Stimulated activated CD8-positive, alpha-beta memory T cell treated with anti-CD3 and anti-CD28 coated beads, Interleukin-12 subunit alpha, Interleukin-12 subunit beta, amount 100 ng/mL, for 1 hour (primary cell): ENCODE data around the gene SFXN5.

Source experiments
- DNase-seq: peaks from one replicate; pipeline ENCODE4 v3.0.0-alpha.2; 2020; ENCODE audit warnings: low read depth

Gene SFXN5

DNA sequence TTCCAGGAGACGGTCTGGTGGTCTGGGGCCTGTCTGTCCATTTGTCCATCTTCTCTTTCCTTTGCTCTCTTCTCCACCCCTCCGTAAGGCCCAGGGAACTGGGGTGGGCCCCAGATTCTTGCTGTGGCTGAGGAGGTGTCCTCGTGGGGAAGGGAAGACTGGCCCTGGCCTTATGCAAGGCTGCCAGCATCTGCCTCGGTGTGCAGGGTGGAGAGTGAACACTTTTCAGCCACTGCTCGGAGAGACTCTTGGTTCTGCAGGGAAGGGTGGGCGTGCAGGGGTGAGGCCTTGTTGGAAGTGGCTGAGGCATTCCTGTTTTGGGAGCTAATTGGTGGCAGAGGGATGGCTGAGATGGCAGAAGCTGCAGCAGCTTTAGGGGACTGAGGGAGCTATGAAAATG is 131.2 kb downstream of the SFXN5 start:
- DNase-seq: no peak

GRCh38 chr2:72938455-72938854 is 133.1 kb downstream of the SFXN5 start:
- no peak for DNase-seq

GRCh38 chr2:72937356-72937669 is 134.2 kb downstream of the SFXN5 start:
- DNase-seq: no peak

DNA sequence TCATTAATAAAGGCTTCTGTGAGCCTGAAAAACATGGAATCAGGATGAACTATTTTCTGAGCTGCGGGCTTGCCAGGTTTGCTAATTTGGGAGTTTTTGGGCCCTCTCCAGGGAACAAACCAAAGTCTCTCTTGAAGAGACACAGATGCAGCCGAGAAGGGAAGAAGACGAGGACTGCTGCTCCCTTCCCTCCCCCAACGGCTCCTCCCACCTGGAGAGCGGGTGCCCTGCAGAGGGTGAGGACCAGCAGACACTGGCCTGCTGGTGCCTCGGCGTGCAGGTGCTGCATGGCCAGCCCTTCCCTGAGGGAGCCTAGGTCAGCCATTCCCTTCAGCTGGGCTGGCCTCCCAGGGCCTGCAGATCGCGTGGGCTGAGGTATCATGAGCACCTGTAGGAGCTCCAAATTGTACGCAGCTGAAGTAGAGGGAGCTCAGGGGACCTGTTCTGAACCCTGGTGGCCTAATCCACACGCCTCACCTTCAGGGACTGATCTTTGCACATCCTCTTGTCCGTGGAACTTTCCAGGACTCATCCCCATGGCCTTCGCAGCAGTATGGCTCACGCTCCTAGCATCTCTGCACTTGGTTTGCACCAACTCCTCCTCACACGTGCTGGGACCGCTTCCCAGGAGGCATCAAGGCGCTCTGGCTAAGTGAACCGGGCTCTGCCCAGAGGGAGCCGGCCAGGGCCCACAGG is 134.7 kb downstream of the SFXN5 start:
- no peak for DNase-seq

DNA sequence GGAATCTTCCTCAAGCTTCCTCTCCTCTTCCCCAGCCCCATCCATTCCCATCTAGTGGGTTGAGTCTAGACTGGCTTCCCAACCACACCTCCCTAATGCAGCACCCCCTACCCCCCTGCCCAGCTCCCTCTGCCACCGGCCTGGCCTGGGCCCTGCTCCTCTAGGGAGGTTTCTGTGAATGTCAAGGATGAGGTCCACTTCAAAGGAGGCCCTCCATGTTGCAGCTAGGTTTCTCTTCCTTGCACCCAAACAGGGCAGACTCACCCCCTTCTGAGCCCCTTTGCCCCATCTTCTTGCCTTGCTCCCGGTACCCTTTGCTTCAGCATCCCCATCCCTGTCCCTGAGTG is 135.9 kb downstream of the SFXN5 start:
- DNase-seq: no peak

- no peak for DNase-seq
Measured at GRCh38 chr2:72934683-72935610, 136.6 kb downstream of the SFXN5 start.

DNA sequence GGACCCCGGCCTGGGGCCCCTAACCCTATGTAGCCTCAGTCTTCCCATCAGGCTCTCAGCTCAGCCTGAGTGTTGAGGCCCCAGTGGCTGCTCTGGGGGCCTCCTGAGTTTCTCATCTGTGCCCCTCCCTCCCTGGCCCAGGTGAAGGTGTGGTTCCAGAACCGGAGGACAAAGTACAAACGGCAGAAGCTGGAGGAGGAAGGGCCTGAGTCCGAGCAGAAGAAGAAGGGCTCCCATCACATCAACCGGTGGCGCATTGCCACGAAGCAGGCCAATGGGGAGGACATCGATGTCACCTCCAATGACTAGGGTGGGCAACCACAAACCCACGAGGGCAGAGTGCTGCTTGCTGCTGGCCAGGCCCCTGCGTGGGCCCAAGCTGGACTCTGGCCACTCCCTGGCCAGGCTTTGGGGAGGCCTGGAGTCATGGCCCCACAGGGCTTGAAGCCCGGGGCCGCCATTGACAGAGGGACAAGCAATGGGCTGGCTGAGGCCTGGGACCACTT is 137.8 kb downstream of the SFXN5 start:
- DNase-seq: no peak

GRCh38 chr2:72933207-72933606 is 138.3 kb downstream of the SFXN5 start:
- no peak for DNase-seq

GRCh38 chr2:72932805-72933204 is 138.7 kb downstream of the SFXN5 start:
- DNase-seq: no peak

DNA sequence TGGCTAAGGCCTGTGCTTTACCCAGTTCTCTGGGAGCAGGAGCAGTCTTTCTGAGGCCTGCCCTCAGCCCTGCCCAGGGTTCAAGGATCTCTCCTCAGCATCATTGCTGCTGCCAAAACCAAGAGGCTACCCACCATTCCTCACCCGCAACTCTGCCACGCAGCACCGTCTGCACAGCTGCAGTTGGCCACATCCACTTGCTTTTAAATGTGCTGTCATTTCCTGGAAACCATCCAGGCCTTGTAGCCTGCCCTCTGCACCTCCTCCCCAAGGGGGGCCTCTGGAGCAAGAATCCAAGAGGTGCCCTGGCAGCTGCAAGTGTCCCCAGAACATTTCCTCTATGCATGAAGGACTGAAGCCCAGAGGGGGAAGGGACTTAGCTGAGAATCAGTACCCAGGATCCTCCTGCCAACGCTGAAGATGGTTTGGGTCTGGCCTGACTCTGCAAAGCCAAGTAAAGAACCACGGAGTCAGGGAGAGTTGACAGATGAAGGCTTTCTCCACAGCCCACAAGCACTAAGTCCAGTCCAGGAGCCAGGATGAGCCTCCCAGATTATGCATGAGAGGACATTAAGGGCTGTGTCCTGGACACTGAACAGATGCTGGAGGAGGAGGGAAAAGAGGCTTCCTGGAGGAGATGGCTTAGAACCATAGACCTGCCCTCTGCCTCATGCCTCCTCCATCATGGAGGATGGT is 139.3 kb downstream of the SFXN5 start:
- no peak for DNase-seq

GRCh38 chr2:72931280-72931910 is 140.1 kb downstream of the SFXN5 start:
- no peak for DNase-seq

- DNase-seq: no peak
Measured at GRCh38 chr2:72929010-72929409, 142.5 kb downstream of the SFXN5 start.

- DNase-seq: no peak
Measured at GRCh38 chr2:72927619-72928550, 143.6 kb downstream of the SFXN5 start.

- DNase-seq: no peak
Measured at GRCh38 chr2:72926811-72927465, 144.6 kb downstream of the SFXN5 start.

- DNase-seq: no peak
Measured at GRCh38 chr2:72926368-72926767, 145.1 kb downstream of the SFXN5 start.

DNA sequence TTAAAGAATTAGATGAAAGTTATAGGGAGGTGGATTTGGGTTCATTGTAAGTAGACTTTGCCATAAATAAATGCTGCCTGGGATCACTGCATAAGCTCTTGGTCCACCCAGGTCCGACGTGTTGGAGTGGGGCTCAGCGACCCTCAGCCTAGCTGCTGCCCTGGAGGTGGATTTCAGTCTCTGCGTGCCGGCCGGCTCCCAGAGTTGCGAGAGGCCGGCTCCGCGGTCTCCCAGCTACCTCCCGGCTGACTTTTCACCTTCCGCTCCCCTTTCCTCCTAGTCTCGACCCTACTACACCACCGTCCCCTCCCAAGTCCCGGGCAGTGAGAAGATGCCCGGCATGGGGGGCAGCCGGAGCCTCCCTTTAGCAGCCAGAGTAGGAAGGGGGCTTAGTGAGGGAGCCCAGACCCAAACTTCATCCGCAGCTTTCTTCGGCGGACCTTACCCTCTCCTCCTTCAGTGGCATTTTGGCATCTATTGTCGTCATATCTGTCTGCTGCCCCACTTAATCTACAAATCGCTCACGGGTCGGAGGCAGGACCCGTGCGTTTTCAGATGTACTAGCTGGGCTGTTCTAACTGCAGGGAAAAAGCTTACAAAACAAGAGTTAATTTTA is 146.1 kb downstream of the SFXN5 start:
- DNase-seq: no peak

DNA sequence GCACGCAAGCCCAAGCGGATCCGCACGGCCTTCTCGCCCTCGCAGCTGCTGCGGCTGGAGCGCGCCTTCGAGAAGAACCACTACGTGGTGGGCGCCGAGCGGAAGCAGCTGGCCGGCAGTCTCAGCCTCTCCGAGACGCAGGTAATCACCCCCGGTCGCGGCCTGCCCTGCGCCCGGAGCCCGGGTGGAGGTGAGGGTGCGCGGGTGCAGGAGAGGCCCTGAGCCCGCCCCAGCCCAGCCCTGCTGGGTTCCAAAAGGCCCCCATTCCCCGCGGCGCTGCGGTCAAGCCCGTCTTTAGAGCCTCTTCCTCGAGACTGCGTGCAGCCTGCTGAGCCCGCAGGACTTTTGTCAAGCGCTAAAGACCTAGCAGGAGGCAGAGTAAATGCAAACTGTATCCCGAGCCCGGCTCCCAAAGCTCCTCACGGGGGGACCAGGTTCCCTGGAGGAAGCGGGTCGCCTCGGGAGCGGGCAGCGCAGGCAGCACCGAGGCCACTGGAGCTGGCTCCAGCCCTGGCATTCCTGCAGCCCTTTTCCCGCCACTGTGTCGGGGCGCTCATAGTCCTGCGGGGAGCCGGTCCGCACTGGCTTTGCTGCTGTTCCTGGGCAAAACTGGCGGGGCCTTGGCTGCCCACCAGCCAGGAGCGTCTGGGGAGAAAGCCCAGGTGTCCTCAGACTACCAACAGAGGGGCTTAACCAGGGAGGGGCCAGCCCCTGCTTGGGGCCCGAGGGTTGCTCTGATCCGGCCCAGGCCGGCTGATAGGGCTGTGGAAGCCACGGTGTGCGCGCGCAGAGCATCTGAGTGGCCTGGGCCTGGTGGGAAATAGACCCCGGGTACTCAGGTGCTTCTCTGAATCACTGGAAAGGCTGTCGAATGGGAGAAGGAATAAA is 146.9 kb downstream of the SFXN5 start:
- DNase-seq: no peak

DNA sequence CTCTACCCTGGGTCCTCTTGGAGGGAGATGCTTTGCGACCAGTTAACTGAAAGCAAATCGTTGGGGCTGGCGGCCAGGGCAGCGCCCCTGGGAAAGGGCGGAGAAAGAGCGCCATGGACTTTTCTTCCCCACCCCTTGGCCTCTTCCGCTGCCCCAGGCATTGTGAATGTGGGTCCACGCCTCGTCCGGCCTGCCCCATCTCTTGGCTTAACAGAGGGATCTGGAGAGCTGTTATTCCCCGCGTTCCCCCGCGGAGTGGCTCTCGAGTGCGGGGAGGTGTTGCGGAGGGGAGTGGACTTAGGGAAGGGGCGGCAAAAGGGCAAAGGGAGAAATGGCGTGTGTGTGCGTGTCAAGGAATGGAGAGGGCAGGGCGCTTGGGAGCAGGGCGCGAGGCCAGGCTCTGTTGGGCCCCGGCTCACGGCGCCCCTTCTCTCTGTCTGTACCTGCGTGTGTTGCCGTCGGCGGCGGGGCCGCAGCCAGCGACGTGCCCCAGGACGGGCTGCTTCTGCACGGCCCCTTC is 147.6 kb downstream of the SFXN5 start:
- no peak for DNase-seq

DNA sequence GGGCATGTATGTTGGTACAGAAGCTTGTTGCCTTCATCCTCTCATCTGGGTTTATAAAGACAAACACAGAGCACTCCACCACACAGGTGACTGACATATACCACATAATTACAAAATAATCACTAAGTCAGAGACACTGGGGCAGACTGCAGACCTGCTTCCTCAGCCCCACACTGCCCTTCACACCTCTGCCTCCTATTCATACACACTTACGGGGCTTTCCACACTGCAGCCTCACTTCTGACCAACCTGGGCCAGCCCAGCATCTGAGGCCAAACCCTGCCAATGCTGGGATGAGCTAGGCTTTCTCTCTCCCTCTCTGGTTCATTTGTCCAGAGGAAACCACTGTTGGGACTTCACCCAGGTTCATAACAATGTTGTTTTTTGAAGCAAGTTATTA is 149.7 kb downstream of the SFXN5 start:
- no peak for DNase-seq
